Heart left ventricle (tissue), 16 donors: Measurements from ENCODE around the gene ESYT3. TPM values are rescaled to one million over a fixed set of nuclear protein-coding genes. Genes with fewer than 3 reads are reported as not detected.
"Not testable (repeated sequence)": the region's sequence is repeated elsewhere in the genome, so short reads cannot be mapped to it uniquely, and the experiment has no call there.

Experiments used
- ATAC-seq, 4 donors: fragments of 200-7000 bp; cut with Tn5 transposase; one replicate each; pipeline ENCODE4 v1.9.1; 2020 to 2022; ENCODE audit warnings: moderate library complexity in 4 of 4, mild to moderate bottlenecking in 3 of 4, moderate number of reproducible peaks in 1 of 4
- DNase-seq, 5 donors: peaks; one replicate each; pipeline ENCODE4 v3.0.0-alpha.2; 2020
- H3K27ac ChIP-seq, 12 donors: fragments of 200-600 bp; sonication (generic) in 4 of 12; one replicate each; pipeline versions ENCODE4 v1.5.0 to v1.8.0; 2016 to 2022; ENCODE audit warnings: mild to moderate bottlenecking in 2 of 12
- H3K27me3 ChIP-seq, 9 donors: fragments of 200-600 bp; sonication (generic) in 2 of 9; one replicate each; pipeline versions ENCODE4 v1.5.1 to v1.8.0; 2016 to 2022; ENCODE audit warnings: mild to moderate bottlenecking in 3 of 9
- H3K36me3 ChIP-seq, 9 donors: fragments of 200-600 bp; sonication (generic) in 2 of 9; one replicate each; pipeline versions ENCODE4 v1.5.0 to v1.8.0; 2018 to 2022; ENCODE audit warnings: mild to moderate bottlenecking in 2 of 9
- H3K4me1 ChIP-seq, 12 donors: fragments of 200-600 bp; sonication (generic) in 4 of 12; one replicate each; pipeline versions ENCODE4 v1.5.0 to v1.8.0; 2016 to 2022; ENCODE audit warnings: mild to moderate bottlenecking in 3 of 12
- H3K4me3 ChIP-seq, 12 donors: fragments of 200-600 bp; sonication (generic) in 4 of 12; one replicate each; pipeline versions ENCODE4 v1.5.0 to v1.8.0; 2017 to 2022; ENCODE audit warnings: mild to moderate bottlenecking in 9 of 12, moderate library complexity in 4 of 12
- H3K9me3 ChIP-seq, 12 donors: fragments of 200-600 bp; sonication (generic) in 4 of 12; one replicate each; pipeline versions ENCODE4 v1.5.0 to v1.8.0; 2016 to 2022; ENCODE audit warnings: mild to moderate bottlenecking in 1 of 12
- CTCF ChIP-seq, 12 donors: fragments of 200-600 bp; sonication (generic) in 4 of 12; IDR thresholded peaks; one replicate each; pipeline versions ENCODE4 v1.5.0 to v1.8.0; 2018 to 2022; ENCODE audit warnings: antibody characterized with exemption in 12 of 12, mild to moderate bottlenecking in 5 of 12
- POLR2A ChIP-seq, 2 donors: fragments of 450-650 bp; IDR thresholded peaks; one replicate each; pipeline ENCODE4 v1.6.1; 2017; ENCODE audit warnings: antibody characterized with exemption in 2 of 2, mild to moderate bottlenecking in 2 of 2, moderate library complexity in 2 of 2
- WGBS, 4 donors: extraction: QIAGEN DNeasy Blood & Tissue Kit in 2 of 4; methylation state at CpG; one replicate each; pipeline versions ENCODE4 v1.1.5 to v1.1.7; 2013 to 2018; 5-methylcytosine and 5-hydroxymethylcytosine counted together
- intact Hi-C, 10 donors: fragments of 100-400 bp; cut with DNase I; formaldehyde crosslinking; loops; one replicate each; pipeline versions ENCODE4 v1.11.1 to v1.14.2; 2022
- polyA plus RNA-seq, 2 donors: library from polyadenylated mRNA; stranded (reverse); fragments of 200-250 nt; gene quantifications; one replicate each; pipeline ENCODE4 v1.2.3, GENCODE V29; 2013
- total RNA-seq, 9 donors: library from RNA; depleted of rRNA in 2 of 9; stranded (reverse); fragments of >200 nt in 2 of 9; fragmentation: NEBNext Ultra II Directional in 3 of 9; extraction: Animal tissue kit (Norgen Biotek cat#: 25700) in 3 of 9; gene quantifications; one replicate each; pipeline versions ENCODE4 v1.1.0 to v1.2.4, GENCODE V29; 2016 to 2023
- donor health status: ischemic (EF 13 %, LVEDD 7.1; RV severe dilation, severe dysfunction).
- donor health status: healthy with polysubstance abuse.
- donor health status: DM: no; HTN: yes; CAD: no.
- donor health status: DM: no; HTN: no; CAD: no.
- donor health status: ischemic (EF 25% LVEDD 6.9; RV normal size, moderate dysfunction).
- donor health status: ischemic (EF 25% LVEDD 5.7; RV mildly dilated, moderate dysfunction).
- donor health status: healthy.
- donor health status: DM: yes; HTN: yes; CAD: no.
- donor health status: ischemic (EF 35%, LVEDD 5.7; RV mildly dilated, moderate dysfunction).
- donor health status: nonischemic (EF 11% LVEDD 7.7; RV severe dilation, severe dysfunction).
- donor health status: DM: yes; HTN: yes; CAD: no.
- donor health status: PGD.
- donor health status: ischemic (EF 29% LVEDD 5.4; RV normal size, mild dysfunction).
- donor health status: nonischemic (EF 23%, LVEDD 6.1; RV moderate dilation, normal function).

The ESYT3 gene
- total and polyA plus RNA-seq, 11 donors = 0.42 to 2.7 (median 1.2) TPM

GRCh38 chr3:138452436-138452835 lies 18.0 kb downstream of the ESYT3 start:
- H3K4me3 ChIP-seq = no peak overlapping the region
- H3K27ac ChIP-seq = no peak overlapping the region
- intact Hi-C loops = no loop called here
- 56 to 66% (median 61%) methylated on average over 6 of the region's 6 CpGs for WGBS, 4 donors
- H3K36me3 ChIP-seq = no peaks in the 10 kb centered on the region
- H3K27me3 ChIP-seq = no peaks in the 10 kb centered on the region
- DNase-seq = peak in 1 of 5 donors; percentile 1
- ATAC-seq = no peak
- H3K4me1 ChIP-seq = no peaks in the 10 kb centered on the region
- TF ChIP-seq POLR2A (IDR thresholded peaks at IDR 0.05) (no peak), CTCF (IDR thresholded peaks at IDR 0.05) (no peak)
- H3K9me3 ChIP-seq = no peaks in the 10 kb centered on the region

- H3K4me3 ChIP-seq, H3K4me1 ChIP-seq, H3K27ac ChIP-seq, ATAC-seq, intact Hi-C loops, H3K27me3 ChIP-seq, H3K9me3 ChIP-seq, H3K36me3 ChIP-seq: not testable (repeated sequence)
- peak in 1 of 5 donors; percentile 1 for DNase-seq
- WGBS, 4 donors = 80 to 86% (median 82%) methylated on average over 8 of the region's 8 CpGs
These were observed 19.5 kb downstream of the ESYT3 start for GRCh38 chr3:138453940-138454339.

GRCh38 chr3:138455801-138456716 lies 21.6 kb downstream of the ESYT3 start:
- Histone ChIP-seq H3K4me1 (peaks cover 0 to 9% (median 0%) of the 10 kb centered on the region in 12 donors), H3K27me3 (no peaks in the 10 kb centered on the region), H3K27ac (no peak overlapping the region), H3K9me3 (no peaks in the 10 kb centered on the region), H3K4me3 (no peak overlapping the region), H3K36me3 (no peaks in the 10 kb centered on the region)
- peak in 3 of 5 donors; percentile 7 to 19 (median 16) for DNase-seq
- 60 to 76% (median 68%) methylated on average over 11 to 13 of the region's 13 CpGs for WGBS, 4 donors
- intact Hi-C loops = no loop called here
- ATAC-seq = peak in 1 of 4 donors; percentile 16
- TF ChIP-seq CTCF (IDR thresholded peaks at IDR 0.05) (no peak), POLR2A (IDR thresholded peaks at IDR 0.05) (no peak)

- no peak overlapping the region for H3K4me3 ChIP-seq
- intact Hi-C loops = no loop called here
- TF ChIP-seq CTCF (IDR thresholded peaks at IDR 0.05) = no peak
- TF ChIP-seq POLR2A (IDR thresholded peaks at IDR 0.05) = no peak
- no peaks in the 10 kb centered on the region for H3K27me3 ChIP-seq
- H3K27ac ChIP-seq = no peak overlapping the region
- DNase-seq (peak in 3 of 5 donors; percentile 5 to 22 (median 13)), ATAC-seq (no peak)
- no peaks in the 10 kb centered on the region for H3K9me3 ChIP-seq
- H3K36me3 ChIP-seq = no peaks in the 10 kb centered on the region
- peaks cover 0 to 9% (median 0%) of the 10 kb centered on the region in 12 donors for H3K4me1 ChIP-seq
- 80 to 84% (median 83%) methylated on average over 13 of the region's 13 CpGs for WGBS, 4 donors
These were observed 22.8 kb downstream of the ESYT3 start for GRCh38 chr3:138456961-138457862.
